ENCODE measurements around the gene PKD2L1.
"Not testable (repeated sequence)": the region's sequence is repeated elsewhere in the genome, so short reads cannot be mapped to it uniquely, and the experiment has no call there.

The PKD2L1 gene

DNA sequence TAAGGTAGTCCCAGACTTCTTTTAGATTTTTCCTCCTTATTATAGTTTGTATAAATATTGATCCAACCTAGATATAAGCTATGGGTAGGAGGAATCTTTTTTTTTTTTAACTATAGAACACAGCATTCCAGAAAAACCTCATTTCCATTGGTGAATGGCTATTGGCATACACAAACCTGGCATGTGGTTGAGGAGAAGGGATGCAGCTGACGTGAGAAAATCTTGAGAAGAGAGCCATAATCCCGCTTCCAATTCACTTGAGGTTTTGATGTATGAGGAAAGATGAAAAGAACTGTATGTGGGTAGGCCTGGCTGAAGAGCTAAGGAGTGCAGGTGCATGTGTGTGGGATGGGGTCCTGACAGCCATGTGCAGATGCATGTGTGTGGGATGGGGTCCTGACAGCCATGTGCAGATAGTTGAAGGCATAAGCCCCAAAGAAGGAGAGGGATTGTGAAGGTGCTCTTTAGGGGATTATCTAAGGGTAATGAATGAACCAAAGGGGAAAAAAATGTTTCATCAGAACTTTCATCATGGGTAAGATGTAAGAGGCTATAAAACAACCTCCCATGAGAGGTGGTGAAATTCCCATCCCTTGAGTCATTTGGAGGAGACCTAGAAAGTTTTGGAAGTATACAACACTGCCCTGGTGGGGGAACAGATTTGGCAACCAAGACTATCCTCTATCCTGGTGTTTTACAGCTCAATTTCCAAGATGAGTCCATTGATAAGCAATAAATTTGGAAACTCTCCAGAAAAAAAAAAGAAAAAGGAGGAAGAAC, 3.8 kb upstream of the PKD2L1 start:
- DNase-seq (ENCODE audit: low read depth): no peak

DNA sequence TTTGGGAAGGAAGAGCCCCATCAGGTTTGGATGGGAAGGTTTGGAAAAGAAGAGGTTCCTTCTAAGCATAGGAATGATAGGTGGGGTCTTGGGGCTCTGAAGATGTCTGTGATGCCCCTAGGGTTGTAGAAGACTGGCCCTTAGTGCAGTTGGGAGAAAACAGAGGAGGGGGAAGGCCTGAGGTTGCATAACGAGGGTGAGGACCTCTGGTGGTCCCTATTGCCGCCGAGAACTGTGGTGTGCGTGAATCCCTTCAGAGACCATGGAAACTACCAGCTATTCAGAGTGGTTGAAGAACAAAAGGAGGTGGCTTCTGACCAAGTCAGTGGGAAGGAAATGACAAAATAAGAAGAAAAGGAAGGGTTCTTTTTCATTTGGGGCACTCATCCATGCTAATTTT, 3.1 kb upstream of the PKD2L1 start:
- DNase-seq (ENCODE audit: low read depth): no peak

DNA sequence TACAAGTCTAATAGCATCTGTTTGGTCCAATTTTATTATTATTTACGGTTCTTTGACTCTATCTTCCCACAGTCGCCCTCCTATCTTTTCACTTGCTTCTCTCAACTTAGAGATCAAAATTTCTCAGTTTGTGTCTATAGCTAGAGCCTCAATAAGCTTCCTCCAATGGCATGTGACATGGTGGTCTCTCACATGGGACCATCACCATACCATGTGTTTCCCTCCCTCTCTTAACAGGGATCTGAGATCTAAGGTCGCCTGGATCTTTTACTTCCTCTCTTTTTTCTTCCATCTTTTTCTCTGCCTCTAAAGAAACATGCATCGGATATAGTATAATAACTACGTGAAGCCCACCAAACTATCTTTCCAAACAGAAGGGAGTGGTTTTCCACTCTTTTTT, 1.8 kb downstream of the PKD2L1 start:
- DNase-seq (ENCODE audit: low read depth): no peak

DNA sequence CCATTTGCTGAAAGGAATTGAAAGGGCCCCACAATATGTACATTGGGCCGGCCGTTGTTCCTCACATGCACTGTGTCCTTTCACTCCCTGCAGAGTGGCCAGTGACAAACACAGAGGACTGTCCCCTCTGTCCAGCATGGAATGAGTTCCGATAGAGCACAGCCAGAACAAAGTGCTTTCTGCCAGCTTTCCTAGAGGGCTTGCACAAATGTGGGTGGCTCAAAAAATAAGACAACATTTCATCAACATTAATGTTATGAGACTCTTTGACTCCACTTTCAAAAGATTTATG, 2.4 kb downstream of the PKD2L1 start:
- no peak for DNase-seq (ENCODE audit: low read depth)

DNA sequence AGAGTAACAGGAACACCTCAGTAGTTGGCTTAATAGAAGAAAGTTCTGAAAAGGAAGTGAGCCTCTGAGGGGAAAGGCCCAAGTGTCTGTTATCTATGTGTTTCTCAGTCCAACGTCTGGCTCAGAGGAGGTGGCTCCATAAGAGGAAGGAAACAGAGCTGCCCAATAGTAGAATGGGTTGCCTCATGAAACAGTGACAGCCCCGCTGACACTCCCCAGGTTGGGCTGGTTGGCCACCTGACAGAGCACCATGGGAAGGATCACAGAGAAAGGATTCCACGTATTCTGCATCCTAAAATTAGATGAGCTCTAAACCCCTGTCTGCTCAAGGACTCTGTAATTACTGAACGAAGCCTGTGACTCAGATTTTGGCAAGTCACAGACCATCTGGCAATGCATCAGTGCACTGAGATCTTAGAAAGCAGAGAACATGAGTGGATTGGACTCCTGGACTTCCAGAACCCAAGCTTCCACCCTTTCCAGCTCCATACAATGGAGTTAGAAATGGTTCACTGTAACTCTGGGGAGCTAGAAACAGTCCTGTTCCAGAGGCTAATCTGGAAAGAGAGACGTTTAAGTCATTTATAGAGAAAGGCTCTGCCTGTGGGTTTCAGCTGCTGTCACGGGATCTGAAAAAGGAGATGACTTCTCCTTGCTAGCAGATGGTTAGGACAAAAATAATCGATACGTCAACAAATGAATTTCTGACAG, 2.9 kb downstream of the PKD2L1 start:
- no peak for DNase-seq (ENCODE audit: low read depth)

DNA sequence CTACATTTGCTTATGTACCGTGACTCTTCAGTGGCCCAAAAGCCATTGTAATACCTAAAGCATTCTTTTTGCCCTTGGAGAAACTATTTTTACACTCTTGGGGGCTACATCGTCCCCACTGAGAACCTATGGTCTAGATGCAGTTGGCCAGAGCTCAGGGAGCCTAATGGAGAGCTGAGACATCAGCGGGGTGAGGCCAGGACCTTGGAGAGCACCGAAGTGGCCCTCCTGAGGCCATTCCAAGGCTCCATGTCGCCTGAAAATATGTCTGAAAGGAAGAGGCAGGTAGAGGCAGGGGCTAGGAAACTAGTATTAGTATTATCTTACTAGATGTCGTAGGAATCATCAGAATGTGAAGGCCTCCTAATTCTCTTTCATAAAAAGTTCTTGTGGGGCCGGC, 4.9 kb downstream of the PKD2L1 start:
- DNase-seq (ENCODE audit: low read depth): no peak

DNA sequence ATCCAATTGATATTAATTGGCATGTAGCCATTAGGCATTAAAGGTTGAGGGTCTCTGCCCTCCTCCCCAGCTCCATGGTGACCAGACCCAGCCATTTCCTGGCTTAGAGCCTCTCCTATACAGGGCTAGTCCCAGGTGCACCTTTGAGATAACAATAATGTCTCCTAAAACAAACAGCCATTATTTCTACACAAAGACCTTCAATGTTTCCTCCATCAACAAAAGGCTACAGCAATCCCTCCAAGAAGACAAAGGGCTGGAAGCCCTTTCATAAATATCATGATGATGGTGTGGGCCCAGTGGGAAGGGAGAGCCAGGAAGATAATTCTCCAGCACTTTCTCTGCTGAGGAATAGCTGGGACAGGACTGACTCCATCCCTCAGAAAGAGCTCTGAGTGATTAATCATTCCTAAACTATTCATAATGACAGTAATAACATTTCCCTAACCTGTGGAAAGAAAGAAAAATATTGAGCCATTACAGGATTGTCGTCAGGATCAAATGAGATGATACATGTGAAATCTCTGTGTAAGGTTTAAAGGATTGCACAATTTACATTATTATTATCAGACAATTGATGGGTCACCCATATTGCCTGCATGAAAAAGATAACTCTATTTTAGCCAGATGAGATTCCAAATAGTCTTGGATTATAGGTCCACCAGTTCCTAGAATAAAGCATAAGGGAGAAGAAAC, 10.2 kb downstream of the PKD2L1 start:
- no peak for DNase-seq (ENCODE audit: low read depth)

DNA sequence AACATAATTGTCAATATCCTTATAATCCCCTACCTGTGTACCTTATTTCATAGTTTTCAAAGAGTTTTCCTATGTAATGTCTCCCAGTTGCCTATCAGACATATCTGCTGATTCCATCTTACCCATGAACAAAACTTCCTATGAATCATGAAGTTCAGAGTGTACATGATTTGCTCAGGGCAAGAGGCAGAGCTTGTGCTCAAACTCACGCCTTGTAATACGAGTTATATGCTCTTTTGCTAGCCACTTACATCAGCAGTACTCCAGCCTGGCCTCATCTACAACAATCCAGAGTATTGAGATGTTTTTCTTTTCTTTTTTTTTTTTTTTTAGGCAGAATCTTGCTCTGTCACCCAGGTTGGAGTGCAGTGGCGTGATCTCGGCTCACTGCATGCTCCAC, 11.8 kb downstream of the PKD2L1 start:
- DNase-seq (ENCODE audit: low read depth): no peak

DNA sequence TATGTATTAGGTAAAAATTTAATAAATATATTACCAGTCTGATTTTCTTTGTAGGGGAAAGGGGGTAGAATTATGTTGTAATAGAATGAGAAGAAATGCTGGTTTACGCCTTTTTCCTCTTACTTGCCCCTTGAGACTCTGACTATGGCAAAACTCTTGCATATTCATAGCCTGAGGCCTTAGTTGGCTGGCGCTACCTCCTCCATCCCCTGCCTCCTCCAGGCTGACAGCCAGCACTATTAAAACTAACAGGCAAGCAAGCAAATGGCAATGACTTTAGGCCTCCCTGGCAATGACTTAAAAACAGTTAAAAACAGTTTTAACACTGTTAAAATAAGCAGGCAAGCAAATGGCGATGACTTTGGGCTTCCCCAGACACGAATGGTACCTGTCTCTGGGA, 14.4 kb downstream of the PKD2L1 start:
- DNase-seq (ENCODE audit: low read depth): no peak

DNA sequence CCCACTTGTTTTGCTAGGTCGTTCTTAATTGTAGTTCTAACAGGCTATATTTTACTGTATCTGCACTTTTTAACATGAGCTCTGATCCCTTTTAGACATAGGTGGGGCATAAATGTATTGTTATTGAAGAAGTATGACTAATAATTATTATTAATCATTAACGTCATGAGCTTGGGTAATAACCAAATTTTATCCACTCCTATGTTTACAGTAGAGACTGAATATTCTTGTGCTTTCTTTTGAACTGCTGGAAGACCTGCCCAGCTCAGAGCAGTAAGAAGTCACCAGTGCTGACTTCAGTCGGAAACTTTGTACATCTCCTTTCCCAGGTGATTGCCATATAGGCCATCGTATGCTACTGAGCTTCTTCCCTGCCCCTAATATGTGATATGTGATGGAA, 18.7 kb downstream of the PKD2L1 start:
- no peak for DNase-seq (ENCODE audit: low read depth)

DNA sequence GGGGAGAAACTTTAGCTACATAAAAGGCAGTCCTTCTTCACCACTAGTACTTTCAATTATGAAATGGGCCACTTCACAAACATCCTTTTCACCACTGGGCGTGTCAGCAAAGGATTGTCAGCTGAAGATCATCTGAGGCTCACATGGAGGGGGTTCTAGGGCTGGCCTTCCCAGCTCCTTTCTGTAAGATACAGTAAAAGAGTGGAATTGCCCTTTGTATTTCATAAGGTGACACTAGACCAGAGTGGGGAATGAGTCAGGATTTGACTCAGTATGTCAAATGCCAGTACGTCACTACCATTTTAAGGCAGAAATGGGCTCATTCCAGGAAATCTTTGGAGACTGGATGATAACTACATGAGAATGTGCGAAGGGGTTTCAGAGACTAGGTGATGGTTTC, 22.3 kb downstream of the PKD2L1 start:
- DNase-seq (ENCODE audit: low read depth): no peak

DNA sequence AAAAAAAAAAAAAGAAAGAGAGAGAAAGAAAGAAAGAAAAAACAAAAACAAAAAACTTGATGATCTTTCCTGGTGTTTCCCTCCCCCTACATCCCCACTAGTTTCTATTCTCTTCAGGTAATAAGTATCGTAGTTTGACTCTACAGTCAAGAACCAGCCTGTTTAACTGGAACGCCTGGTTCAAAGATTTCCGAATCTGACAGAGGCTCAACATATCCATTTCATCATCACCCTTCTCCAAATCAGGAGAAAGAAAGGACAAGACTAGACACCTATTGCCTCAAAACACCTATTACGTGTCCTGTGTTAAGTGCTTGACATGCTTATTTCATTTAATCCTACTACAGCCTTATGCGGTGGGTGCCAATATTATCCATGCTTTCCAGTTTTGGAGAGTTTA, 23.2 kb downstream of the PKD2L1 start:
- DNase-seq (ENCODE audit: low read depth): no peak

DNA sequence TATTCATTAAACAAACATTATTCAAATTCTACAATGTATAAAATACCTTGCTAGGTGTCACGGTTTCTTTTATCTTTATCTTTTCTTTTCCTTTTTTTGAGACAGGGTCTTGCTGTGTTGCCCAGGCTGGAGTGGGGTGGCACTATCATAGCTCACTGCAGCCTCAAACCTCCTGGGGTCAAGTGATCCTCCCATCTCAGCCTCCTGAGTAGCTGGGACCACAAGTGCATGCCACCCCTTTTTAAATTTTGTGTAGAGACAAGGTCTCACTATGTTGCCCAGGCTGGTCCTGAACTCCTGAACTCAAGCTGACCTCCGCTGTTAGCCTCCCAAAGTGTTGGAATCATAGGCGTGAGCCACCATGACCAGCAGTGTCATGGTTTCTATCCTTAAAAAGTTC, 25.6 kb downstream of the PKD2L1 start:
- no peak for DNase-seq (ENCODE audit: low read depth)

DNA sequence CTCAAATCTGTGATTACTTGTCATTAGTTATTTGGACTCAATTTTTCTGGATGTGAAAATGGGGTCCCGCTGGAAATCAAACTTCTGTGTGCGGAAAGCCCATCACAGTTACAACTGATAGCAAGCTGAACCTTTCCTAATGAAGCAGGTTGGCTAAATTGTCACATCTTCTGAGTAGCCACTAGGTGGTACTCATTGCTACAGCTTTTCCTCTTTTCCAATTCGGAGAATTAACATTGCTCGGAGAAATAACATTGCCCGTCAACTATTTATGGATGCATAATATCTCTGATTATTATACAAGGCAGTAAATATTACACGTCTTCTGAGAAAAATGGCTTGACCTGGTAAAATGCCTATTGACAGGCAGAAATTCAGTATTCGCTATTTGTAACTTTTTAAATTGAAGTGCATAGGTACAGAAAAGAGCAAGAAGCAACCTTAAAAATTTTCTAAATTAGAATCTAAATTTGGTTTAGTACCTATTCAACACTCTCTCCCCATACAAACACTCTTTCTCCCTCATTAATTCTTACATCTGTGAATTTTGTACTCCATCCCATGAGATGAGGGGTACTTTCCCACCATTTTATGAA, 26.2 kb downstream of the PKD2L1 start:
- DNase-seq (ENCODE audit: low read depth): no peak

DNA sequence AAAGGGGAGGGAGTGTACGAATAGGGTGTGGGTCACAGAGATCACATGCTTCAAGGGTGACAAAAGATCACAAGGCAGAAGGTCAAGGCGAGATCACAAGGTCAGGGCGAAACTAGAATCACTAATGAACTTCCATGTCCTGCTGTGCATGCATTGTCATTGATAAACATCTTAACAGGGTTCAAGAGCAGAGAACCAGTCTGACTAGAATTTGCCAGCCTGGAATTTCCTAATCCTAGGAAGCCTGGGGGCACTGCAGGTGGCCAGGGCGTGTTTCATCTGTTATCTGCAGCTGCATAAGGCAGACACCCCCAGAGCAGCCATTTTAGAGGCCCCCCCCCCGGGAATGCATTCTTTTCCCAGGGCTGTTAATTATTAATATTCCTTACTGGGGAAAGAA, 28.9 kb downstream of the PKD2L1 start:
- DNase-seq (ENCODE audit: low read depth): not testable (repeated sequence)

DNA sequence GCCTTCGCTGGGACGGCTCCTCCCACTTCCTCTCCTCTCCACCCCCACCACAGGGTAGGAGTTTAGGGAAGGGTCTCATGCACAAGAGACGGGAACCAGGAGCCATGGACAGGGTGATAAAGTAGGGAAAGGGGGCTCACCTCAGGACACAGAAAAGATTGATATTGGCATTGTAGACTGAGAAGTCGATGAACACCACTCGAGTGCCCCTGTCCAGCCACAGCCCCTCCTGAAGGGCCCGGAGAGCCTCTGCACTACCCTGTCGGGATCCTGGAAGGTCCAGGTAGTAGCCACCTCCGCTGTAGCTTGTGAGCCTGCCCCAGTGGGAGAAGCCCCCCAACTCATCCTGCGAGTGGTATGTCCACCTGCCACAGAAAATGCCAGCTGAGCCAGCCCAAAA, 32.8 kb downstream of the PKD2L1 start:
- no peak for DNase-seq (ENCODE audit: low read depth)

DNA sequence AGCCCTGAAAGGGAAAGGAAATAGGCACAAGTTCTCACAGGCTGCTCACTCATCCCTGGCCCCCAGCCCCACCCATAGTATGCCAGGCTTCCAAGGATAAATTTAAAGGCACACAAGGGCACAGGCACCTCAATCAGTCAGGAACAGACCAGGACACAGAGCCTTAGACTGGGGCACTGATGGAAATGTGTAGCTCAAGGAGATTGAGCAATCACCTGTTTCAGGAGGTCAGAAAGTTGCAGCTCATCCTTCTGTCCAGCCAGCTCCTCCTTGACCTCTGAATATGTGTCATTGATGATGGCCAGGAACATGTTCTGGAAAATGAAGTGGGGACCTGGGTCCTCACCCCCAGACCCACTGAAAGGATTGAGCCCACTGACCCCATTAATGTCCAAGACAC, 37.0 kb downstream of the PKD2L1 start:
- DNase-seq (ENCODE audit: low read depth): no peak

DNA sequence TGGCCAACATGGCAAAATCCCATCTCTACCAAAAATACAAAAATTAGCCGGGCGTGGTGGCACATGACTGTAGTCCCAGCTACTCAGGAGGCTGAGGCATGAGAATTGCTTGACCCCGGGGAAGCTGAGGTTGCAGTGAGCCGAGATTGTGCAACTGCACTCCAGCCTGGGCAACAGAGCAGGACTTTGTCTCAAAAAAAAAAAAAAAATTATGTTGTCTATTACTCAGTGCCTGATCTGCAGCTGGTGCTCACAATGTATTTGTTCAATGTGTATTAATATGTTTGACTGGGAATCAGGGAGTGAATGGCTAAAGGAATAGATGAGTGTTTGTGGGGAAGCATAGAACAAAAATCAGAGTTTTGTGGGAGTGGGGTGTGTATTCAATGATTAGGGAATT, 37.7 kb downstream of the PKD2L1 start:
- DNase-seq (ENCODE audit: low read depth): not testable (repeated sequence)

DNA sequence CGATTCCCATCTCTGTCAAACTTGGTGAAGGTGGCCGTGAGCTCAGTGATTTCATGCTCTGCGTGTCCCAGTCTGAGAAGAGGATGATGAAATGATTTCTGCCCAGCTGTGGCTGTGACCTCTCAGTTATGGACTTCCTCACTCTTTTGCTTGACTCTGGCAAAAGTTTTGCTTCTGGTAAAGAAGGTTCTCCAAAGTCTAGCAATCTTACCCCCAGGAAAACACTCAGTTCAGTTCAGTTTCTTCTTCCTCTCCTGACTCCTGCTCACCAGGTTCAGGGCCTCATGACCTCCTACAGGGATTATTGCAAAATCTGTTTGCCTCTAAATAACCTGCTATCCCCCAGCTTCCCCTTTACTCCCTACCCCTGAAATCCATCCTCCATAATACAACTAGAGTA, 38.7 kb downstream of the PKD2L1 start:
- no peak for DNase-seq (ENCODE audit: low read depth)

DNA sequence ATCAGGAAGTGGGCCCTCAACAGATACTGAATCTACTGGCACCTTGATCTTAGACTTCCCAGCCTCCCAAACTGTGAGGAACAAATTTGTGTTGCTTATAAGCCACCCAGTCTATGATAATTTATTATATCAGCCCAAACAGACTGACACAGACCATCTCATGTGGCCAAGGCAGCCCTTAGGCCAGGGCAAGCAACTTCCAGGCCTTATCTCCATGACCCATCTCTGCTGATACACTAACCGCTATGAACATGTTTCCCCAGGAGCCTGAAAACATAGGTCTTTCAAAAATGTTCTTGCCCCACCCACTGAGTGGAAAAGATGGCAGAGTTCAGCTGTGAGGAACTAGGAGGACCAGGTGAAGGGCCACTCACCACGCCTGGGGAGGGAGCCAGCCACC, 40.4 kb downstream of the PKD2L1 start:
- no peak for DNase-seq (ENCODE audit: low read depth)

DNA sequence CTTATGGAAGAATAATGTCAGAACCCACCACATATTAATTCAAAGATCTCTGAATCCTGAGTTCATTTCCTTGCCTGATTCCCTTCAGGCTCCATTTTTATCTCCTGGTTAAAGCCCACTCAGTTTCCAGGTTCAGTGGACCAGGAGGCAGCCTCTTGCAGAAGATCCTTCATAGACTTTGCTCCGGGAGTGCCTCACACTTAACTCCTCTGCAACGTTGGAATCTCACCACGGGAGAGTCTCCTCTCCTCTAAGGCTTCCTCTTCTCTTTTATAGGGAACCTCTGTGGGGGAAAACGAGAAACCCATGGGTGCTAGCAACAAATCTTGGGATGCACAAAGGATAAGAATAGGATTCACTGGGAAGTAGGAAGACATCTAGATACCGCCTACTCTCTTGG, 41.8 kb downstream of the PKD2L1 start:
- DNase-seq (ENCODE audit: low read depth): no peak

DNA sequence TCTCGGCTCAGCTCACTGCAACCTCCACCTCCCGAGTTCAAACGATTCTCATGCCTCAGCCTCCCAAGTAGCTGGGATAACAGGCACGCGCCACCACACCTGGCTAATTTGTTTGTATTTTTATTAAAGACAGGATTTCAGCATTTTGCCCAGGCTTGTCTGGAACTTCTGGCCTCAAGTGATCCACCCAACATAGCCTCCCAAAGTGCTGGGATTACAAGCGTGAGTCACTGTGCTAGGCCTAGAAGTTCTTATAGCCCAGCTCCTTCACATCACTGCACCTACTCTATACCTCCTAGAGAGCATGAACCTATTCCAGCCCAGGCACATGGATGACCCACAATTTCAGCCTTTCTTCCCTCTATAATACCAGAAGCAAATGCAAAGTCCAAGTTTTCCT, 42.3 kb downstream of the PKD2L1 start:
- no peak for DNase-seq (ENCODE audit: low read depth)

Measured in stimulated activated CD8-positive, alpha-beta memory T cell treated with anti-CD3 and anti-CD28 coated beads, Interleukin-12 subunit alpha, Interleukin-12 subunit beta, amount 100 ng/mL, for 4 hours (primary cell).